HEK293T (cell line): ENCODE results near the gene NUP43.
"Not testable (repeated sequence)": the region's sequence is repeated elsewhere in the genome, so short reads cannot be mapped to it uniquely, and the experiment has no call there.

ENCODE experiments used
- CTCF ChIA-PET: fragments of 350-600 bp; formaldehyde crosslinking; extraction: SDS; loops from one replicate; lab custom pipeline; 2021; ENCODE audit warnings: antibody characterized with exemption, inconsistent platforms; lab: Yijun Ruan, JAX
- POLR2A ChIA-PET: fragments of 350-600 bp; formaldehyde crosslinking; extraction: SDS; loops from one replicate; lab custom pipeline; 2020; ENCODE audit warnings: antibody characterized with exemption, inconsistent platforms; lab: Yijun Ruan, JAX
- DNase-seq: peaks from one replicate; pipeline ENCODE4 v3.0.0; 2012; ENCODE audit warnings: mixed read lengths; ENCODE audit errors: extremely low spot score
- ARNT ChIP-seq: fragments of 450-650 bp; IDR thresholded peaks from 2 replicates; pipeline ENCODE4 v1.6.1; 2017; ENCODE audit warnings: mild to moderate bottlenecking
- BHLHE40 ChIP-seq: fragments of 450-650 bp; IDR thresholded peaks from 2 replicates; pipeline ENCODE4 v1.6.1; 2016; ENCODE audit warnings: mild to moderate bottlenecking, moderate library complexity, borderline replicate concordance
- CTBP1 ChIP-seq: fragments of 450-650 bp; IDR thresholded peaks from 2 replicates; pipeline ENCODE4 v1.6.1; 2016; ENCODE audit warnings: borderline replicate concordance
- ELF4 ChIP-seq: fragments of 450-650 bp; IDR thresholded peaks from 2 replicates; pipeline ENCODE4 v1.6.1; 2017; ENCODE audit warnings: antibody characterized with exemption
- FOXA1 ChIP-seq: fragments of 450-650 bp; IDR thresholded peaks from 2 replicates; pipeline ENCODE4 v1.6.1; 2016; ENCODE audit warnings: mild to moderate bottlenecking
- FOXK2 ChIP-seq: fragments of 450-650 bp; IDR thresholded peaks from 2 replicates; pipeline ENCODE4 v1.6.1; 2016; ENCODE audit warnings: mild to moderate bottlenecking
- FOXM1 ChIP-seq: fragments of 450-650 bp; IDR thresholded peaks from 2 replicates; pipeline ENCODE4 v1.6.1; 2017; ENCODE audit warnings: mild to moderate bottlenecking, borderline replicate concordance
- HDGF ChIP-seq: fragments of 450-650 bp; IDR thresholded peaks from 2 replicates; pipeline ENCODE4 v1.6.1; 2017; ENCODE audit warnings: antibody characterized with exemption, borderline replicate concordance
- L3MBTL2 ChIP-seq: fragments of 450-650 bp; conservative IDR thresholded peaks from 2 replicates; pipeline ENCODE4 v1.6.1; 2016; ENCODE audit warnings: mild to moderate bottlenecking
- LEF1 ChIP-seq: fragments of 450-650 bp; IDR thresholded peaks from 2 replicates; pipeline ENCODE4 v1.6.1; 2017; ENCODE audit warnings: mild to moderate bottlenecking, borderline replicate concordance
- NFRKB ChIP-seq: fragments of 450-650 bp; IDR thresholded peaks from 2 replicates; pipeline ENCODE4 v1.6.1; 2016; ENCODE audit warnings: mild to moderate bottlenecking, moderate library complexity
- SP1 ChIP-seq: fragments of 450-650 bp; IDR thresholded peaks from 2 replicates; pipeline ENCODE4 v1.6.1; 2017
- SUZ12 ChIP-seq: fragments of 450-650 bp; IDR thresholded peaks from 2 replicates; pipeline ENCODE4 v1.6.1; 2016; ENCODE audit warnings: mild to moderate bottlenecking
- TARDBP ChIP-seq: fragments of 450-650 bp; IDR thresholded peaks from 2 replicates; pipeline ENCODE4 v1.6.1; 2016
- ZNF384 ChIP-seq: fragments of 450-650 bp; IDR thresholded peaks from 2 replicates; pipeline ENCODE4 v1.6.1; 2016
- TF ChIP-seq, protein P1 (sequence below): fragments of 450-650 bp; IDR thresholded peaks from 2 replicates; pipeline ENCODE4 v1.6.1; 2016

The NUP43 gene

DNA sequence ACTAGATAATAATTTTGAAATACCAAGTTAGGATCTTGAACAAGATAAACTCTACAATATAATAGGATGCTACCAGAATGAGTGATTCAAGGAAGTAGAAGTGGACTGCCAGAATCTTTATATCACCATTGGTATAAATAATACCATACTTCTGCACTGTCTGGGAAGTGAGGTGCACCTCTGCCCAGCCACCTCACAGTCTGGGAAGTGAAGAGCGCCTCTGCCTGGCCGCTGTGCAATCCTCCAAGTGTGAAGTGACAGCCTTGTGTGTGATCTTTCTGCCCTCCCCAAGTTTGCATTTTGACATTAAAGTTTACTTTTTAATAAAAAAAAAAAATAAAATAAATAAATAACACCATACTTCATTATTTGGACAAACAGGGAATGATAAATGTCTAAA lies 47.2 kb downstream of the NUP43 start:
- DNase-seq: no peak
- CTCF ChIA-PET: interaction anchor here (0.7 kb wide), 1 partner anchor 37 kb away, joined by 3 read pairs; no protein-coding TSS in a partner anchor

GRCh38 chr6:149698175-149698574 lies 48.2 kb downstream of the NUP43 start:
- no peak for DNase-seq
- ChIA-PET POLR2A (no interaction called here), CTCF (no interaction called here)
- TF ChIP-seq FOXA1 (no peak), SP1 (no peak), FOXK2 (no peak), NFRKB (no peak), ELF4 (no peak), LEF1 (no peak), FOXM1 (no peak), L3MBTL2 (no peak), BHLHE40 (no peak), TARDBP (no peak), SUZ12 (no peak), ZNF384 (no peak), HDGF (no peak), ARNT (no peak), CTBP1 (no peak)
- TF ChIP-seq, protein P1, sequence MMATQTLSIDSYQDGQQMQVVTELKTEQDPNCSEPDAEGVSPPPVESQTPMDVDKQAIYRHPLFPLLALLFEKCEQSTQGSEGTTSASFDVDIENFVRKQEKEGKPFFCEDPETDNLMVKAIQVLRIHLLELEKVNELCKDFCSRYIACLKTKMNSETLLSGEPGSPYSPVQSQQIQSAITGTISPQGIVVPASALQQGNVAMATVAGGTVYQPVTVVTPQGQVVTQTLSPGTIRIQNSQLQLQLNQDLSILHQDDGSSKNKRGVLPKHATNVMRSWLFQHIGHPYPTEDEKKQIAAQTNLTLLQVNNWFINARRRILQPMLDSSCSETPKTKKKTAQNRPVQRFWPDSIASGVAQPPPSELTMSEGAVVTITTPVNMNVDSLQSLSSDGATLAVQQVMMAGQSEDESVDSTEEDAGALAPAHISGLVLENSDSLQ: no peak

More for the DNA sequence above, 47.2 kb downstream of the NUP43 start:
- POLR2A ChIA-PET: no interaction called here
- TF ChIP-seq CTBP1 (no peak), SP1 (no peak), ARNT (no peak), FOXK2 (no peak), HDGF (no peak), BHLHE40 (no peak)

DNA sequence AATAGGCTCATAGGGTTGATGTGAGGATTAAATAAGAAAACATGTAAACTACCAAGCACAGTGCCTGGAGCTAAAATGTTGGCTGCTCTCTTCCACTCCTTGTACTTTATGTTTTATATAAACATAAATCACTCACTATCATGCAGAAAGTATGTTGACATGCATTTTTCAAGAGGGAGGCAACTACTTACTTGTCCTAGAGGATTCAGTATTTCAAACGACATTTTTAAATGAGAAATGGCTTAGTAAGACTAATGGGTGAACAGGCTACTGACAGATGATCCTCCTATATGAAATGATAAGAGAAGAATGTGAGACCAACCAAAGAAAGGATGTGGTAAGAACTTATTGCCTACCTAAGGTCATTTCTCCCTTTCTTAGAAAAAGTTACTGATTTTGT lies 49.4 kb downstream of the NUP43 start:
- no peak for TF ChIP-seq CTBP1
- TF ChIP-seq, protein P1: peak; percentile 56
- DNase-seq: no peak
- ChIA-PET POLR2A (no interaction called here), CTCF (no interaction called here)

GRCh38 chr6:149694921-149695320 lies 51.4 kb downstream of the NUP43 start:
- TF ChIP-seq L3MBTL2 (no peak), BHLHE40 (no peak), LEF1 (no peak)
- POLR2A ChIA-PET: no interaction called here
- CTCF ChIA-PET: interaction anchor here (0.7 kb wide), 1 partner anchor 14 kb away, joined by 3 read pairs; no protein-coding TSS in a partner anchor
- DNase-seq: no peak

DNA sequence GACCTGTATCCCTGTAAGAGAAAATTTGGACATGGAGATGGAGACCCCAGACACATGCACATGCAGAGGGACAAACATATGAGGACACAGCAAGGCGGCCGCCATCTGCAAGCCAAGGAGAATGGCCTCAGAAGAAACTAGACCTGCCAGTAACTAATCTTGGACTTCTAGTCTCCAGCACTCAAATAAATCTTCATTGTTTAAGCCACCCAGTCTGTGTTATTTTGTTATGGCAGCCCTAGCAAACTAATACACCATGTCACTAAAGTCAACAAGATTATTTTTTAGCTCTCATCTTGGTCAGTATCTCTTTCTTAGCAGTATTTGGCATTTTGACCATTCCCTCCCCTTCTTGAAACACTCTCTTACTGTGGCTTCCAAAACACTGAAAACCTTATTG lies 55.1 kb downstream of the NUP43 start:
- no peak for DNase-seq
- TF ChIP-seq BHLHE40 (no peak), LEF1 (no peak), CTBP1 (no peak), ZNF384 (no peak), ELF4 (no peak), FOXM1 (no peak), NFRKB (no peak)
- TF ChIP-seq, protein P1: no peak

DNA sequence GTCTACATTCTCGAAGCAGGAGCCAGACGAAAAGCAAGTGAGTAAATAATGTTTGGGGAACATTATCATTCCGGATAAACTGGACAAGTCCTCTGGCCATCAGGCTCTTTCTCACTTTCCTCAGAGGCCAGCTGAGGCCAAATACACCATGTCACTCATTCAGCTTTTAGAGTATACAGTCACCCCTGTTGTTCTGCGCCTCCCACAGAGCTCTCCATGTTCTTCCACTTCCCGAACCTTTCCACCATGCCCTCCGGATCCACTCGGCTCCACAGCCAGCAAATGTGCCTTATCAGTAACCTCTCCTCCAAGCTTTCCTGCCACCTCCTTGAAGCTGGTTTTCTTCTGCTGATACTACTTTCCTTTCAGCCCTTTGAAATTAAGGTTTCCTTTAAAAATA lies 60.1 kb downstream of the NUP43 start:
- no peak for TF ChIP-seq TARDBP
- TF ChIP-seq FOXK2: no peak
- no peak for TF ChIP-seq LEF1
- TF ChIP-seq BHLHE40: no peak
- no peak for TF ChIP-seq CTBP1
- no peak for TF ChIP-seq ZNF384
- DNase-seq: no peak
- ChIA-PET CTCF (no interaction called here), POLR2A (interaction anchor here (0.7 kb wide), 1 partner anchor 143 kb away, joined by 3 read pairs; no protein-coding TSS in a partner anchor)

More for the DNA sequence above, 55.1 kb downstream of the NUP43 start:
- ChIA-PET CTCF (no interaction called here), POLR2A (no interaction called here)

DNA sequence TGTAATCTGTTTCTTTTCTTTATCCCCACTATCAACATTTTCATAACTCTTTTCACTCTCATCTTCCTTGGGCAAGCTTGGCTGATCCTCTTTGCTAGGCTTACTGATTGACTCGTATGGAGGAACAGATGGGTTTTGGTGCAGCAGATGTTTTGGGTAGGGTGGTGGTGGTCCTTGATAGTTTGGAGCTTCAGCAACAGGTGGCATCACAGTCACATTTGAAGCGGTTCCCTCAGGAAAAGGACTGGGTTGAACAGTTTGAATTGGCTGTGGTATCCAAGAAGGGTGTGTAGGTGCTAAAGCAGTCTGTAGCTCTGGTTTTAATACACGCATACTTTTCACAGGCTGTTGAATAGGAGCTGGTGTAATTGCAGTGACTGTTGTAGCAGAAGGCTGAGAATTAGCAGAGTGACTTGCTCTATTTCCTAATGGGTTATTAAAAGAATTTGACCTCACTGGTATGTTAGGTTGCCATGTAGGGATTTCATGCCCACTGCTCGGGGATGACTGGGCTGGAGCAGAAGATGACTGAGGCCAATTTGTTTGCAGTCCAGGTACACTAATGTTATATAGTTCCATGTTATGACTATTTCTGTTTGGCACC lies 63.0 kb downstream of the NUP43 start:
- TF ChIP-seq ARNT (no peak), TARDBP (no peak), SUZ12 (no peak), CTBP1 (no peak)
- CTCF ChIA-PET: no interaction called here
- DNase-seq: no peak
- POLR2A ChIA-PET: no interaction called here

DNA sequence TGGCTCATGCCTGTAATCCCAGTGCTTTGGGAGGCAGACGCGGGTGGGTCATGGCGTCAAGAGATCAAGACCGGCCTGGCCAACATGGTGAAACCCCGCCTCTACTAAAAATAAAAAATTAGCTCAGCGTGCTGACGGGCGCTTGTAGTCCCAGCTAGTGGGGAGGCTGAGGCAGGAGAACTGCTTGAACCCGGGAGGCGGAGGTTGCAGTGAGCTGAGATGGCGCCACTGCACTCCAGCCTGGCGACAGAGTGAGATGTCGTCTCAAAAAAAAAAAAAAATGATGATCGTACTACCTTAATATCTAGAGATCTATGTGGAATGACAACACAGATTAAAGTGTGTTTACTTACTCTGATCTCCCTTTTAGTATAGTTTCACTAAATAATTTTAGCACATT lies 64.5 kb downstream of the NUP43 start:
- CTCF ChIA-PET: interaction anchor here (0.5 kb wide), 1 partner anchor 14 kb away, joined by 3 read pairs; no protein-coding TSS in a partner anchor

More for the DNA sequence above, 64.5 kb downstream of the NUP43 start:
- DNase-seq, POLR2A ChIA-PET: not testable (repeated sequence)
